Measurements from ENCODE around the gene CLCA2. TPM values are rescaled to one million over a fixed set of nuclear protein-coding genes. Genes with fewer than 3 reads are reported as not detected.

CLCA2 gene
- total and polyA plus RNA-seq, 2 of the 8 experiments (the other 6 are each of a cell fraction or from before 2014, with no cell fraction given) = not detected

GRCh38 chr1:86441581-86441980, 17.6 kb downstream of the CLCA2 start:
- H4K91ac ChIP-seq (replicated peaks; ENCODE audit: insufficient read length, low read length) = no peak overlapping the region
- no peak overlapping the region for H2BK15ac ChIP-seq (ENCODE audit: low read length)
- no peaks in the 10 kb centered on the region for H3K9me3 ChIP-seq (ENCODE audit: insufficient read depth in 2 of 2, low read depth in 1 of 2, low read length in 1 of 2)
- H3K9ac ChIP-seq (replicated peaks in 1 of 4; ENCODE audit: extremely low read depth in 1 of 4, low read depth in 3 of 4, low read length in 3 of 4) = no peak overlapping the region
- H3K27me3 ChIP-seq (replicated peaks in 1 of 4; ENCODE audit: control insufficient read depth in 3 of 4, extremely low read depth in 1 of 4, insufficient read depth in 3 of 4, low read length in 3 of 4) = no peaks in the 10 kb centered on the region
- no peaks in the 10 kb centered on the region for H3K23me2 ChIP-seq (ENCODE audit: low read depth, low read length)
- FAIRE-seq (no peak), DNase-seq (ENCODE audit: low read depth in 1 of 2, low spot score in 2 of 2) (no peak)
- no peak overlapping the region for H3K56ac ChIP-seq (replicated peaks; ENCODE audit: insufficient read length, low read depth, low read length)
- no peak overlapping the region for H3K4me3 ChIP-seq (ENCODE audit: extremely low read depth in 1 of 4, insufficient read depth in 2 of 4, low read depth in 3 of 4, low read length in 4 of 4)
- TF ChIP-seq BACH1 (IDR thresholded peaks at IDR 0.05; ENCODE audit: low read length) = no peak
- TF ChIP-seq HDAC2 (IDR thresholded peaks at IDR 0.05; ENCODE audit: borderline replicate concordance in 1 of 2, low read depth in 2 of 2, low read length in 2 of 2) = no peak
- TF ChIP-seq RXRA (IDR thresholded peaks at IDR 0.05; ENCODE audit: insufficient read depth, low read depth, low read length) = no peak
- TF ChIP-seq BRCA1 (IDR thresholded peaks at IDR 0.05; ENCODE audit: low read depth, low read length) = no peak
- no peak for TF ChIP-seq RFX5 (IDR thresholded peaks at IDR 0.05; ENCODE audit: borderline replicate concordance, low read depth, low read length)
- no peaks in the 10 kb centered on the region for H3K79me1 ChIP-seq (ENCODE audit: low read depth, low read length)
- H3K4me2 ChIP-seq (ENCODE audit: insufficient read depth in 1 of 2, low read depth in 2 of 2, low read length in 2 of 2) = no peak overlapping the region
- 79% methylated on average over 2 of the region's 2 CpGs; no CpG with 5 or more reads in 1 of the 2 experiments for WGBS, 2 experiments (ENCODE audit: extremely low coverage in 1 of 2, insufficient coverage in 1 of 2, insufficient read length in 1 of 2, insufficient replicate concordance in 2 of 2, low coverage in 1 of 2, low lambda C conversion rate in 2 of 2, missing lambda C conversion rate in 1 of 2)
- H3K23ac ChIP-seq (ENCODE audit: insufficient read length) = no peak overlapping the region
- H2BK12ac ChIP-seq (ENCODE audit: low read depth, low read length) = no peak overlapping the region
- H3K36me3 ChIP-seq (ENCODE audit: control insufficient read depth in 2 of 4, insufficient read depth in 4 of 4, low read length in 3 of 4) = no peaks in the 10 kb centered on the region
- H3K4me1 ChIP-seq (replicated peaks in 1 of 4; ENCODE audit: control insufficient read depth in 3 of 4, insufficient read depth in 4 of 4, low read length in 3 of 4) = no peaks in the 10 kb centered on the region
- H3K14ac ChIP-seq (ENCODE audit: insufficient read length) = no peak overlapping the region
- ChIA-PET CTCF (ENCODE audit: partially characterized antibody) (interaction anchor here (1.1 to 1.2 kb wide), 2 partner anchors 10 to 32 kb away, joined by 4 to 5 read pairs; no protein-coding TSS in a partner anchor), POLR2A (ENCODE audit: partially characterized antibody) (no interaction called here)
- H3K79me2 ChIP-seq (ENCODE audit: control insufficient read depth in 1 of 2, insufficient read depth in 2 of 2, low read length in 2 of 2) = no peaks in the 10 kb centered on the region
- H2AFZ ChIP-seq (ENCODE audit: low read length) = no peak overlapping the region
- no peak overlapping the region for H3K27ac ChIP-seq (ENCODE audit: low read depth, low read length)
- H2AK5ac ChIP-seq (ENCODE audit: low read depth, low read length) = no peak overlapping the region
- H4K5ac ChIP-seq (ENCODE audit: insufficient read length, low read depth, low read length) = no peak overlapping the region
- H4K20me1 ChIP-seq (replicated peaks in 1 of 2; ENCODE audit: control insufficient read depth in 1 of 2, insufficient read depth in 2 of 2, low read length in 2 of 2) = no peaks in the 10 kb centered on the region
- H3K18ac ChIP-seq (ENCODE audit: extremely low read depth, low read length) = no peak overlapping the region
- no peak overlapping the region for H2BK5ac ChIP-seq (ENCODE audit: low read depth, low read length)
- no peak overlapping the region for H2BK20ac ChIP-seq (ENCODE audit: low read length)
- H3K4ac ChIP-seq (replicated peaks; ENCODE audit: insufficient read length, low read depth, low read length) = no peak overlapping the region
- H4K8ac ChIP-seq (ENCODE audit: extremely low read depth, insufficient read depth, low read length) = no peak overlapping the region
- no peak overlapping the region for H2BK120ac ChIP-seq (replicated peaks; ENCODE audit: low read depth, low read length)

Data from H1 (cell line).